Femur (tissue), 1 donor: ENCODE measurements around the gene MBD3.

Experiments used
- DNase-seq: peaks from one replicate; pipeline ENCODE4 v3.0.0-alpha.2; 2017

MBD3 gene

DNA sequence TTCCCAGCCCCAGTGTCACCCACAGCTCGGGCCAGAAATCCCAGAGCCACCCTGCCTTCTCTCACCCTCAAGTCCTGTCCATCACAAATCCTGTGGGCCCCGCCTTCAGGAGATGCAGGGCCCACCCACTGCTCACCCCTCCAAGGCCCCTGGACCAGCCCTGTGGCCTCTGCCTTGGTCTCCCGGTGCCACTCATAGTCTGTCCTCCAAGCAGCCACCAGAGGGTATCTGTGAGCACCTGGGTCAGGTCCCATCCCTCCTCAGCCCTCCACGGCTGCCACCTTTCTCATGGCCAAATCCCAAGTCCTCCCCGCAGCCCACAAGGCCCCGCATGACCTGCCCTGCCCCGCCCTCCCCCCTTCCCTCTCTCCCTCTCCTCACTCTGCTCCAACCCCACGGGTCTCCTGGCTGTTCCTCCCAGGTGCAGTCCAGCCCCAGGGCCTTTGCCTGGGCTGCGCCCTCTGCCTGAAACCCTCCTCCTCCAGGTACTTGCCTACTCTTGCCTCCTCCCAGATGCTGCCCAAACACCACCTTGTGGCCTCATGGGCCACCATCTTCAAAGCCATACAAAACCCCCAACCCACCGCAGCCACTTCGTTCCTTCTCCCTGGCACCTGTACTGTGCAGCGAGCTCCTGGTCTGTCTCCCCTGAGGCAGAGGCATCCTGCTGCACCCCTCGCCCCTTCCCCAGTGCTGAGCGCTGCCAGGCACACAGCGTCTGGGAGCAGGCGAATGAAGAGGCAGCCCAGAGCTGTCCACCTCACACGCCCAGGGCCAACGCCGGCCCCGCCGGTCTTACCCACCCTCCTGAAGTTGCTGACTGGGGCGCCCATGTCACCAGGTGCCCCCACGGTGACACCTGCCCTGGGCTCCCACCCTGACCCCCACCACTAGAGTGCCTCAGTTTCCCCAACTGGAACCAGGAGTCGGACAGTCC lies 25.8 kb upstream of the MBD3 start:
- DNase-seq, result no peak

GRCh38 chr19:1616875-1617274 lies 24.2 kb upstream of the MBD3 start:
- DNase-seq, result no peak

GRCh38 chr19:1616396-1616795 lies 23.7 kb upstream of the MBD3 start:
- DNase-seq, result no peak

GRCh38 chr19:1615156-1615765 lies 22.6 kb upstream of the MBD3 start:
- DNase-seq, result no peak

DNA sequence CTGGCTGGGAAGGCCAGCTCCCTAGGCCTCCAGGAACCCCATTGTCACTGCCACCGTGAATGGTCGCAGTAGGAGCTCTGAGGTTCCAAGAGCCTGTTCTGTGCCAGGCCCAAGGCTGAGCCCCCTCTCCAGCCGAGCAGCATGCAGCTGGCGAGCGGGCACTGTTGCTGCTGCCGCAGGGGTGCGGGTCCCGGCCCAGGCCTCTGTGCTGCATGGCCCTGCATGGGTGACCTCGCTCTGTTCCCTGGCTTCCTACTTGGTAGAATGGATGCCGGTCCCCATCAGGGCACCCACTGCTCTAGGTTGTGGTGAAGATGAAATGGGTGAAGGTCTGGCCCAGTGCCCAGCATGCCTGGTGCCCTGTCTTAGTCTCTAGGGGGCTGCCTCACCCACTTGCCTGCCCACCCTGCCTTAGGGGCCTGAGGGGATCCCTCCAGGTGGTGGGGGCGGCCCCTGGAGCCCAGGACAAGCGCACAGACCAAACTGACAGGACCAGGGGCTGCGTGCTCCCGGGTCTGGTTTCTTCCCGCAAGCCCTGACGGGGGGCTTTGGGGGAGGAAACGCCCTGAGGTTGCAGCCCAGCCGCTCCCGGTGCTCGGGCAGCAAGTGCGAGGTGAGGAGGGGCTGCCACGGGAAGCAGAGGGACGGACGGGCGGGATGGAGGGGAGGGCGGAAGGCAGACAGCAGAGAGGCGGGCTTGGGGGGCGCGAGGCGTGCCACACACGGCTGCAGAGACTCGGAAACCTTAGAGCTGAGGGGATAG lies 21.3 kb upstream of the MBD3 start:
- DNase-seq, result no peak

GRCh38 chr19:1613146-1613545 lies 20.5 kb upstream of the MBD3 start:
- no peak for DNase-seq

DNA sequence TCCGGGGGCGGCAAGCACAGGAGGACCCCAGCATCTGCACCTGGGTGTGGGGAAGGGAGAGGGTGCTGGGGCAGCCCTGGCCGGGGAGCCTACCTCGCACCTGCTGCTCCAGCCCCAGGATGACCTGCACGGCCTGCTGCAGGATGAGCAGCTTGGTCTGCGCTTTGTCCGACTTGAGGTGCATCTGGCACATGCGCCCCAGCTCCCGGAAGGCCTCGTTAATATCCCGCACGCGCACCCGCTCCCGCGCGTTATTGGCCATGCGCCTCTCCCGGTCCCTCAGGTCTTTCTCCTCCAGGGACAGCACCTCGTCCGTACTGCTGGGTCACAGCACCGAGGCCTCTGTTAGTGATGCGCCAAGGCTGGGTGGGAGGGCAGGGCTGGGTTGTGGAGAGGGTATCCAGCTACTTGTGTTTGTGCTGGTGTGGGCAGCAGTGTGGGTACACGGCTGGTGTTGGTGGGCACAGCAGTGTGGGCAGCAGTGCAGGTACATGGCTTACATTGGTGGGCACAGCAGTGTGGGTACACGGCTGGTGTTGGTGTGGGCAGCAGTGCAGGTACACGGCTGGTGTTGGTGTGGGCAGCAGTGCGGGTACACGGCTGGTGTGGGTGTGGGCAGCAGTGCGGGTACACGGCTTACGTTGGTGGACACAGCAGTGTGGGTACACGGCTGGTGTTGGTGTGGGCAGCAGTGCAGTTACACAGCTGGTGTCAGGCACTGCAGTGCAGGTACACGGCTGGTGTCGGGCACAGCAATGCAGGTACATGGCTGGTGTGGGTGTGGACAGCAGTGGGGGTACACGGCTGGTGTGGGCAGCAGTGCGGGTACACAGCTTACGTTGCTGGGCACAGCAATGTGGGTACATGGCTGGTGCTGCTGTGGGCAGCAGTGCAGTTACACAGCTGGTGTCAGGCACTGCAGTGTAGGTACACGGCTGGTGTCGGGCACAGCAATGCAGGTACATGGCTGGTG lies 19.7 kb upstream of the MBD3 start:
- DNase-seq, result no peak

- DNase-seq, result no peak
These were observed 18.7 kb upstream of the MBD3 start for GRCh38 chr19:1611353-1611752.

GRCh38 chr19:1610579-1610978 lies 17.9 kb upstream of the MBD3 start:
- no peak for DNase-seq

GRCh38 chr19:1609680-1610474 lies 17.2 kb upstream of the MBD3 start:
- no peak for DNase-seq

GRCh38 chr19:1609103-1609396 lies 16.4 kb upstream of the MBD3 start:
- DNase-seq, result no peak

GRCh38 chr19:1608359-1609102 lies 15.9 kb upstream of the MBD3 start:
- DNase-seq, result no peak

- DNase-seq, result peak; percentile 51
These were observed 13.5 kb upstream of the MBD3 start for GRCh38 chr19:1606138-1606651.

- DNase-seq, result peak; percentile 97
These were observed 12.8 kb upstream of the MBD3 start, which contains the start of gene UQCR11 for GRCh38 chr19:1605236-1606137. Gene UQCR11 (minus strand): TSS chr19:1605462. CDS start chr19:1605409, 53 bp downstream.

DNA sequence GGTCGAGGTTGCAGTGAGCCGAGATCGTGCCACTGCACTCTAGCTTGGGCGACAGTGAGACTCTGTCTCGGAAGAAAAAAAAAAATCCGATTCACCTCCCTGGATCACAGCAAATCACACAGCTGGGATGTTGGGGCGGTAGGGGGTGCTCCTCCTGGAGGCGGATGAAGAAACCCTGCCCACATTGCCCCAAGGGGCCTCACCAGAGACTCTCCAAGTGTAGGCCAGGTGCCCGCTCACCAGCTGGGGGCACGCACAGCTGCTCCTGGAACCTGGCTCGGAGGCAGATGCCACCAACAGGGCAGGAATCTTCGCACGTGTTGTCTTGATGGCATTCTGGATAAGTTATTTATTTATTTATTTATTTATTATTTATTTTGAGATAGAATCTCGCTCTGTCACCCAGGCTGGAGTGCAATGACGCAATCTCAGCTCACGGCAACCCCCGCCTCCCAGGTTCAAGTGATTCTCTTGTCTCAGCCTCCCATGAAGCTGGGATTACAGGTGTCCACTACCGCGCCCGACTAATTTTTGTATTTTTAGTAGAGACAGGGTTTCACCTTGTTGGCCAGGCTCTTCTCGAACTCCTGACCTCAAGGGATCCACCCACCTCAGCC lies 9.5 kb upstream of the MBD3 start:
- no peak for DNase-seq

GRCh38 chr19:1601613-1602064 lies 9.0 kb upstream of the MBD3 start:
- no peak for DNase-seq

- no peak for DNase-seq
These were observed 6.8 kb upstream of the MBD3 start for GRCh38 chr19:1599460-1599846.

DNA sequence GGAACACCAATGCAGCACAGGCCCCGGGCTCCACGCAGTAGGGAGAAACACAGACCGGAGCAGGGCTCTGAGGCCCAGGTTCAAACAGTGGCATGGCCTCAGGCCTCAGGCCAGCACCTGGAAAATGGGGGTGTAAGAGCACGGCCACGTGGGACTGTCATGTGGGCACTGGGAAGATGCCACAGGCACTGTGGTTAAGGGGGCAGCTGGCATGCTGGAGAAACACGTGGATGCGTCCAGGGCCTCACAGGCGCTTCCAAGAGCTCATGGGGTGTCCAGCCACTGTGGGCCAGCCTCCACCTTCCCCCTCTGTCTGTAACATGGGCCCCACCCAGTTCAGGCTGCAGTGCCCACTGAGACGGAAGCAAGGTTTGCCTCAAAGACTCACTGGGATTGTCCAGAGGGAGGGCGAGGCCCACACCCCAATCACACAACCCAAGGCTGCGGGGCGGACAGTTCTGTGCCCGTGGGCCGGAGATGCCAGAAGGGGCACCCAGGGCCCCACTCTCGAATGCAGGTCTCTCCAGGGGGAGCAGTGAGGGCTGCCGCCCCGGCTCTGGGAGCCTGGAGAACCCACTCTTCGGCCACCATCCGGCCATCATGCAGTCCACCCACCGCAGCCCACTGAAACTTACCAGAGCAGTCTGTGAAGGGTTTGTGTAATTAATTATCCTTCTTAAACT lies 6.3 kb upstream of the MBD3 start:
- no peak for DNase-seq

DNA sequence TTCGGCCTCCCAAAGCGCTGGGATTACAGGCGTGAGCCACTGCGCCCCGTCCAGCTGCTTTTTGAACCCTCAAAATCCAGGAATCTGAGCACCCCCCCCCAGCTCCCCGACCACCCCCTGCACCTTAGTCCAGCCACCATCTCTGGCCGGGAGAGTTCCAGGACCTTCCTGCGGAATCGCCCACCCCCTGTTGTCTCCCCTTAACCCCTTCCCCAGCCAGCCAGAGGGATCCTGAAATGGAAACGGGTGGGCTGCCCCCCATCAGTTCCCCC lies 772 bp upstream of the MBD3 start:
- no peak for DNase-seq
